ENCODE data around the gene HPRT1.

HPRT1 gene

GRCh38 chrX:134472041-134472440, 12.1 kb downstream of the HPRT1 start:
- Histone ChIP-seq H3K4me1 (ENCODE audit: control insufficient read depth, low read length) (peaks cover 3% of the 10 kb centered on the region), H3F3A (ENCODE audit: control insufficient read depth, insufficient read depth) (no peaks in the 10 kb centered on the region), H3K36me3 (ENCODE audit: control insufficient read depth, low read length) (peaks cover 16% of the 10 kb centered on the region), H3K9me2 (replicated peaks; ENCODE audit: control insufficient read depth, low read length) (no peaks in the 10 kb centered on the region), H3K4me3 (ENCODE audit: low read length) (no peak overlapping the region), H3K27me3 (ENCODE audit: control insufficient read depth, low read length) (no peaks in the 10 kb centered on the region), H3K79me2 (ENCODE audit: control insufficient read depth, low read length) (peaks cover 34% of the 10 kb centered on the region), H3K27ac (ENCODE audit: low read depth, low read length) (no peak overlapping the region), H3K4me2 (ENCODE audit: low read length) (no peak overlapping the region), H4K20me1 (ENCODE audit: control insufficient read depth, insufficient read depth, low read depth, low read length) (no peaks in the 10 kb centered on the region), H3K9me3 (ENCODE audit: control insufficient read depth, insufficient read depth, low read length) (no peaks in the 10 kb centered on the region)
- TF ChIP-seq EZH2phosphoT487 (IDR thresholded peaks at IDR 0.05; ENCODE audit: borderline replicate concordance, low read length) (no peak), CTCF (IDR thresholded peaks at IDR 0.05; ENCODE audit: low read depth, low read length, poor library complexity, severe bottlenecking) (no peak)

GRCh38 chrX:134476284-134476683, 16.3 kb downstream of the HPRT1 start:
- no peaks in the 10 kb centered on the region for H4K20me1 ChIP-seq (ENCODE audit: control insufficient read depth, insufficient read depth, low read depth, low read length)
- H3K4me2 ChIP-seq (ENCODE audit: low read length): no peak overlapping the region
- H3F3A ChIP-seq (ENCODE audit: control insufficient read depth, insufficient read depth): no peaks in the 10 kb centered on the region
- no peaks in the 10 kb centered on the region for H3K9me3 ChIP-seq (ENCODE audit: control insufficient read depth, insufficient read depth, low read length)
- no peaks in the 10 kb centered on the region for H3K4me1 ChIP-seq (ENCODE audit: control insufficient read depth, low read length)
- H3K36me3 ChIP-seq (ENCODE audit: control insufficient read depth, low read length): peaks cover 17% of the 10 kb centered on the region
- H3K79me2 ChIP-seq (ENCODE audit: control insufficient read depth, low read length): peaks cover 6% of the 10 kb centered on the region
- H3K9me2 ChIP-seq (replicated peaks; ENCODE audit: control insufficient read depth, low read length): no peaks in the 10 kb centered on the region
- no peaks in the 10 kb centered on the region for H3K27me3 ChIP-seq (ENCODE audit: control insufficient read depth, low read length)
- H3K27ac ChIP-seq (ENCODE audit: low read depth, low read length): no peak overlapping the region
- H3K4me3 ChIP-seq (ENCODE audit: low read length): no peak overlapping the region
- TF ChIP-seq EZH2phosphoT487 (IDR thresholded peaks at IDR 0.05; ENCODE audit: borderline replicate concordance, low read length) (no peak), CTCF (IDR thresholded peaks at IDR 0.05; ENCODE audit: low read depth, low read length, poor library complexity, severe bottlenecking) (no peak)

GRCh38 chrX:134478374-134478773, 18.4 kb downstream of the HPRT1 start:
- no peak overlapping the region for H3K27ac ChIP-seq (ENCODE audit: low read depth, low read length)
- H3K27me3 ChIP-seq (ENCODE audit: control insufficient read depth, low read length): no peaks in the 10 kb centered on the region
- H3K36me3 ChIP-seq (ENCODE audit: control insufficient read depth, low read length): peaks cover 20% of the 10 kb centered on the region

More at GRCh38 chrX:134478374-134478773, 18.4 kb downstream of the HPRT1 start:
- no peaks in the 10 kb centered on the region for H3K79me2 ChIP-seq (ENCODE audit: control insufficient read depth, low read length)
- no peaks in the 10 kb centered on the region for H4K20me1 ChIP-seq (ENCODE audit: control insufficient read depth, insufficient read depth, low read depth, low read length)
- TF ChIP-seq CTCF (IDR thresholded peaks at IDR 0.05; ENCODE audit: low read depth, low read length, poor library complexity, severe bottlenecking) (no peak), EZH2phosphoT487 (IDR thresholded peaks at IDR 0.05; ENCODE audit: borderline replicate concordance, low read length) (no peak)
- H3K9me3 ChIP-seq (ENCODE audit: control insufficient read depth, insufficient read depth, low read length): no peaks in the 10 kb centered on the region
- no peak overlapping the region for H3K4me3 ChIP-seq (ENCODE audit: low read length)
- no peaks in the 10 kb centered on the region for H3K4me1 ChIP-seq (ENCODE audit: control insufficient read depth, low read length)
- H3F3A ChIP-seq (ENCODE audit: control insufficient read depth, insufficient read depth): no peaks in the 10 kb centered on the region
- no peak overlapping the region for H3K4me2 ChIP-seq (ENCODE audit: low read length)
- H3K9me2 ChIP-seq (replicated peaks; ENCODE audit: control insufficient read depth, low read length): no peaks in the 10 kb centered on the region
